Measurements from ENCODE around the gene NBPF1.
"Not testable (repeated sequence)": the region's sequence is repeated elsewhere in the genome, so short reads cannot be mapped to it uniquely, and the experiment has no call there.

DNA sequence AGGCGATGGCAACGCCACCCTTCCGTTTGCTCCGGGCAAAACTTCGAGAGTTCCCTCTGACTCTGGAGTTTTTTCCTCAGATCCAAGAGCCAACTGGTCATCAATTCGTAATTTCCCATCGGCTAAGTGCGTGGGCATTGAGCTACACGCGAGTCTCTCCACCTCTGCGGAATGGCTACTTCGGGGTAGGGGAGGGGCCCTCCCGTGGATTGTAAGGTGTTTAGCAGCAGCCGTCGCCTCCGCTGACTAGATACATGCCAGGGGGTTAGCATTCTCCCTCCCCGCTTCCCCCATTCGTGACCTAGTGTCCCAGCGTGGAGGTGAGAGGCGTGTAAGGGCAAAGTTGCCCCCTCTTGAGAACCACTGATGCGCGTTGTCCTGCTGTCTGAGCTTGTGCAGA, 77.5 kb downstream of the NBPF1 start:
- TF ChIP-seq, protein P1, sequence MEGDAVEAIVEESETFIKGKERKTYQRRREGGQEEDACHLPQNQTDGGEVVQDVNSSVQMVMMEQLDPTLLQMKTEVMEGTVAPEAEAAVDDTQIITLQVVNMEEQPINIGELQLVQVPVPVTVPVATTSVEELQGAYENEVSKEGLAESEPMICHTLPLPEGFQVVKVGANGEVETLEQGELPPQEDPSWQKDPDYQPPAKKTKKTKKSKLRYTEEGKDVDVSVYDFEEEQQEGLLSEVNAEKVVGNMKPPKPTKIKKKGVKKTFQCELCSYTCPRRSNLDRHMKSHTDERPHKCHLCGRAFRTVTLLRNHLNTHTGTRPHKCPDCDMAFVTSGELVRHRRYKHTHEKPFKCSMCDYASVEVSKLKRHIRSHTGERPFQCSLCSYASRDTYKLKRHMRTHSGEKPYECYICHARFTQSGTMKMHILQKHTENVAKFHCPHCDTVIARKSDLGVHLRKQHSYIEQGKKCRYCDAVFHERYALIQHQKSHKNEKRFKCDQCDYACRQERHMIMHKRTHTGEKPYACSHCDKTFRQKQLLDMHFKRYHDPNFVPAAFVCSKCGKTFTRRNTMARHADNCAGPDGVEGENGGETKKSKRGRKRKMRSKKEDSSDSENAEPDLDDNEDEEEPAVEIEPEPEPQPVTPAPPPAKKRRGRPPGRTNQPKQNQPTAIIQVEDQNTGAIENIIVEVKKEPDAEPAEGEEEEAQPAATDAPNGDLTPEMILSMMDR (conservative IDR thresholded peaks at IDR 0.05), result not testable (repeated sequence)
- not testable (repeated sequence) for TF ChIP-seq EZH2 (IDR thresholded peaks at IDR 0.05; ENCODE audit: low read depth)

Measured in PC-9 (cell line).